Uterus (tissue), 2 donors: ENCODE data around the gene NAGLU.
"Not testable (repeated sequence)": the region's sequence is repeated elsewhere in the genome, so short reads cannot be mapped to it uniquely, and the experiment has no call there.

Source experiments
- CTCF ChIP-seq, 4 experiments: fragments of 200-600 bp in 2 of 4; fragments of 450-650 bp in 2 of 4; sonication (generic) in 2 of 4; IDR thresholded peaks; one replicate each; pipeline ENCODE4 v1.5.1; 2016 to 2019; ENCODE audit warnings: antibody characterized with exemption in 4 of 4, mild to moderate bottlenecking in 2 of 4, moderate library complexity in 1 of 4
- POLR2A ChIP-seq, 2 donors: fragments of 450-650 bp; IDR thresholded peaks; one replicate each; pipeline ENCODE4 v1.6.1; 2016; ENCODE audit warnings: antibody characterized with exemption in 2 of 2, mild to moderate bottlenecking in 1 of 2, moderate library complexity in 1 of 2

- TF ChIP-seq CTCF, POLR2A (IDR thresholded peaks at IDR 0.05): not testable (repeated sequence)
Observed at GRCh38 chr17:42555961-42556617, 20.0 kb downstream of the NAGLU start.
